ENCODE results near the gene EGFL7. TPM values are rescaled to one million over a fixed set of nuclear protein-coding genes. Genes with fewer than 3 reads are reported as not detected.

EGFL7 gene
- total RNA-seq, 2 donors from 2014 or later, result 31.5 to 34.0 TPM

DNA sequence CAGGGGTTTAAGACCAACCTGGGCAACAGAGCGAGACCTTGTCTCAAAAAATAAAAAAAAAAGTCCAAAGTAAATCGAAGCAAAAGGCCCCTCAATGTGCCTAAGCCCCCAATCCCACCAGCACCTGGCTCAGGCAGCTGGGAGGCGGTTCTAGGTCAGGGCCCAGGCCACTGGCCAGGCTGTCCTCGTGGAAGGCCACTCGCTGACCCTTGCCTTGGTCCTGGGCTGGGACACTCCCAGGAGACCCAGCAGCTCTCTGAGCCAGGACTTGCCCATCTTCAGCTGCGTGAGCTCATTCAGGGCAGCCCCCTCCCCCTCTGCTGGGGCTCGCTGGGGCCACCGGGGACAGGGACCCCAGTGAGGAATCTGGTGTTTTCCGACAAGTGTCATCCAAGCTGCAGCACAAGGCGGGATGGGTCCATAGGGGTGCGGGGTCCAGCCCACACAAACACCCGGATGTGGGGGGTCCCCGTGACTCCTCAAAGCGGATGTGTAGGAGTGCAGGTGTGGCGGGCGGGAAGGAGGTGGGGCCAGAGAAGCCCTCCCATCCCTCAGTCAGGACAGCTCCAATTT lies 20.5 kb downstream of the EGFL7 start:
- H3K4me1 ChIP-seq (ENCODE audit: control insufficient read depth, insufficient read depth, low read length), result peaks cover 4% of the 10 kb centered on the region
- WGBS, 2 experiments (ENCODE audit: insufficient coverage in 1 of 2, insufficient read length in 1 of 2), result 89 to 94% methylated on average over 11 to 16 of the region's 16 CpGs
- no peak overlapping the region for H3K27ac ChIP-seq (ENCODE audit: low read depth, low read length)
- H3K27ac Mint-ChIP-seq, result no peak overlapping the region
- H3K9me3 ChIP-seq (ENCODE audit: control insufficient read depth, low read length), result no peaks in the 10 kb centered on the region
- H3K27me3 Mint-ChIP-seq (ENCODE audit: insufficient read depth), result peaks cover 2% of the 10 kb centered on the region
- peaks cover 7% of the 10 kb centered on the region for H3K27me3 ChIP-seq (ENCODE audit: control insufficient read depth, insufficient read depth, low read length, poor library complexity, severe bottlenecking)
- no peak overlapping the region for H3K4me3 Mint-ChIP-seq
- H3K4me3 ChIP-seq (ENCODE audit: low read length), result no peak overlapping the region
- no peaks in the 10 kb centered on the region for H3K36me3 ChIP-seq (ENCODE audit: control insufficient read depth, insufficient read depth, low read length)
- H3K9ac ChIP-seq (ENCODE audit: extremely low read depth, low read length, poor library complexity, severe bottlenecking), result no peak overlapping the region
- no peak for TF ChIP-seq CTCF (conservative IDR thresholded peaks at IDR 0.05)
- no peaks in the 10 kb centered on the region for H3K36me3 Mint-ChIP-seq (ENCODE audit: low read depth)
- peaks cover 5% of the 10 kb centered on the region for H3K4me1 Mint-ChIP-seq
- no peaks in the 10 kb centered on the region for H3K9me3 Mint-ChIP-seq
- no peak for DNase-seq

- H3K4me3 Mint-ChIP-seq, result no peak overlapping the region
- H3K27me3 Mint-ChIP-seq (ENCODE audit: insufficient read depth), result peaks cover 5% of the 10 kb centered on the region
- peaks cover 5% of the 10 kb centered on the region for H3K4me1 Mint-ChIP-seq
Measured at GRCh38 chr9:136683755-136684154, 21.0 kb downstream of the EGFL7 start.

GRCh38 chr9:136684339-136684738 lies 21.6 kb downstream of the EGFL7 start:
- no peak for DNase-seq
- no peak overlapping the region for H3K27ac Mint-ChIP-seq
- H3K9me3 Mint-ChIP-seq, result no peaks in the 10 kb centered on the region
- Histone ChIP-seq H3K4me1 (ENCODE audit: control insufficient read depth, insufficient read depth, low read length) (peaks cover 4% of the 10 kb centered on the region), H3K27me3 (ENCODE audit: control insufficient read depth, insufficient read depth, low read length, poor library complexity, severe bottlenecking) (peaks cover 10% of the 10 kb centered on the region), H3K27ac (ENCODE audit: low read depth, low read length) (no peak overlapping the region), H3K4me3 (ENCODE audit: low read length) (no peak overlapping the region), H3K9me3 (ENCODE audit: control insufficient read depth, low read length) (no peaks in the 10 kb centered on the region), H3K9ac (ENCODE audit: extremely low read depth, low read length, poor library complexity, severe bottlenecking) (no peak overlapping the region), H3K36me3 (ENCODE audit: control insufficient read depth, insufficient read depth, low read length) (no peaks in the 10 kb centered on the region)
- no peak for TF ChIP-seq CTCF (conservative IDR thresholded peaks at IDR 0.05)
- 88 to 94% methylated on average over 3 to 15 of the region's 15 CpGs for WGBS, 2 experiments (ENCODE audit: insufficient coverage in 1 of 2, insufficient read length in 1 of 2)
- H3K36me3 Mint-ChIP-seq (ENCODE audit: low read depth), result no peaks in the 10 kb centered on the region
- peaks cover 11% of the 10 kb centered on the region for H3K27me3 Mint-ChIP-seq (ENCODE audit: insufficient read depth)
- H3K4me1 Mint-ChIP-seq, result peaks cover 5% of the 10 kb centered on the region
- H3K4me3 Mint-ChIP-seq, result no peak overlapping the region

More at GRCh38 chr9:136683755-136684154, 21.0 kb downstream of the EGFL7 start:
- H3K36me3 Mint-ChIP-seq (ENCODE audit: low read depth), result no peaks in the 10 kb centered on the region
- TF ChIP-seq CTCF (conservative IDR thresholded peaks at IDR 0.05), result no peak
- Histone ChIP-seq H3K27me3 (ENCODE audit: control insufficient read depth, insufficient read depth, low read length, poor library complexity, severe bottlenecking) (peaks cover 10% of the 10 kb centered on the region), H3K4me3 (ENCODE audit: low read length) (no peak overlapping the region), H3K27ac (ENCODE audit: low read depth, low read length) (no peak overlapping the region), H3K4me1 (ENCODE audit: control insufficient read depth, insufficient read depth, low read length) (peaks cover 4% of the 10 kb centered on the region), H3K9me3 (ENCODE audit: control insufficient read depth, low read length) (no peaks in the 10 kb centered on the region), H3K9ac (ENCODE audit: extremely low read depth, low read length, poor library complexity, severe bottlenecking) (no peak overlapping the region), H3K36me3 (ENCODE audit: control insufficient read depth, insufficient read depth, low read length) (no peaks in the 10 kb centered on the region)
- no peak for DNase-seq
- H3K9me3 Mint-ChIP-seq, result no peaks in the 10 kb centered on the region
- WGBS, 2 experiments (ENCODE audit: insufficient coverage in 1 of 2, insufficient read length in 1 of 2), result 93 to 95% methylated on average over 14 of the region's 14 CpGs
- no peak overlapping the region for H3K27ac Mint-ChIP-seq
